Colonic mucosa (tissue), 4 donors: Measurements from ENCODE around the gene CAMK1D. TPM values are rescaled to one million over a fixed set of nuclear protein-coding genes. Genes with fewer than 3 reads are reported as not detected.

ENCODE experiments used
- DNase-seq: peaks from one replicate; pipeline ENCODE4 v3.0.0-alpha.2; 2020
- H3K27ac ChIP-seq: fragments of 200-600 bp; one replicate; pipeline ENCODE4 v1.8.0; 2021
- H3K27me3 ChIP-seq: fragments of 200-600 bp; one replicate; pipeline ENCODE4 v1.8.0; 2021
- H3K36me3 ChIP-seq: fragments of 200-600 bp; one replicate; pipeline ENCODE4 v1.8.0; 2021
- H3K4me1 ChIP-seq: fragments of 200-600 bp; one replicate; pipeline ENCODE4 v1.8.0; 2021; ENCODE audit warnings: mild to moderate bottlenecking
- H3K4me3 ChIP-seq: fragments of 200-600 bp; one replicate; pipeline ENCODE4 v1.8.0; 2021
- H3K9ac ChIP-seq, 2 donors: one replicate each; pipeline ENCODE4 v1.7.0; 2013; ENCODE audit warnings: control low read depth in 2 of 2, low read depth in 2 of 2, low read length in 2 of 2
- H3K9me3 ChIP-seq: fragments of 200-600 bp; one replicate; pipeline ENCODE4 v1.8.0; 2021
- intact Hi-C: fragments of 100-400 bp; cut with DNase I; formaldehyde crosslinking; loops from one replicate; pipeline ENCODE4 v1.14.1; 2022
- total RNA-seq, 2 donors: library from RNA; stranded (reverse); fragmentation: NEBNext Ultra II Directional in 1 of 2; extraction: Animal tissue kit (Norgen Biotek cat#: 25700) in 1 of 2; gene quantifications; one replicate each; pipeline ENCODE4 v1.2.1, GENCODE V29; 2021
- TF ChIP-seq, protein P1 (sequence below): fragments of 200-600 bp; IDR thresholded peaks from one replicate; pipeline ENCODE4 v1.8.0; 2022; ENCODE audit warnings: antibody characterized with exemption, mild to moderate bottlenecking
- donor health status: healthy.
- donor health status: DM: no; HTN: no; CAD: no.
- donor health status: DM: no; HTN: no; CAD: no.

The CAMK1D gene
- total RNA-seq, 2 donors from 2014 or later, result 21.3 to 29.7 TPM

DNA sequence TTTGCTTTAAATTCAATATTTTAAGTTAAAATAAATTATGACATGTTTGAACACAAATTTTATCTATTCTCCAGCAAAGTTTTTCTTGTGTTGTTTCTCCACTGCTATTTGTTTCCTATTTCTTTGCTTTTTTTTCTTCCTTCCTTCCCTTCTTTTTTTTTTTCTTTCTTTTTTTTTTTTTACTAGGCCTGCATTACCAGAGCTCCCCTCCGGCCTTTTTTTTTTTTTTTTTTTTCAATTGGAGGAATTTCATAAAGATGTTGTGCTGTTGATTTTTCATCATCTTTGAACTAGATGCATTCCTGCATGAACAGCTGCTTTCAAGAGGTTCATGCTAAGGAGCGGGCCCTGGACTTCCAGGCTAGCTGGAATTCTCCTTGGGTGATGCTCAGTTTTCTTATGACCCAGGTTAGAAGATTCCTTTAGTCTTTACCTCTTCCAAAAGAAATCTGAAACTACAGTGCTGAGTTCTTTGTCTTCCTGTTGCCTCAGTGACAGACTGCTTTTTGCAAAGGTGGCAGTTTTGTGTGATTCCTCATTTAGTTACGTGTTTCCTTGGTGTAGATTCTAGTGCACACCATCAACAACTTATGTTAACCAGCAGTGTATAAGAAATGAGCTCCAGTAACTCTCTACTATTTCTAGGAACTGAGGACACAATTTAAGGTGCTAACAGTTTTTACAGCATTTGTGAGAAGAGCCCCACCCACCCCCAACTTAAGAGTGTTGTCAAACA is 4.8 kb upstream of the CAMK1D start:
- TF ChIP-seq, protein P1, sequence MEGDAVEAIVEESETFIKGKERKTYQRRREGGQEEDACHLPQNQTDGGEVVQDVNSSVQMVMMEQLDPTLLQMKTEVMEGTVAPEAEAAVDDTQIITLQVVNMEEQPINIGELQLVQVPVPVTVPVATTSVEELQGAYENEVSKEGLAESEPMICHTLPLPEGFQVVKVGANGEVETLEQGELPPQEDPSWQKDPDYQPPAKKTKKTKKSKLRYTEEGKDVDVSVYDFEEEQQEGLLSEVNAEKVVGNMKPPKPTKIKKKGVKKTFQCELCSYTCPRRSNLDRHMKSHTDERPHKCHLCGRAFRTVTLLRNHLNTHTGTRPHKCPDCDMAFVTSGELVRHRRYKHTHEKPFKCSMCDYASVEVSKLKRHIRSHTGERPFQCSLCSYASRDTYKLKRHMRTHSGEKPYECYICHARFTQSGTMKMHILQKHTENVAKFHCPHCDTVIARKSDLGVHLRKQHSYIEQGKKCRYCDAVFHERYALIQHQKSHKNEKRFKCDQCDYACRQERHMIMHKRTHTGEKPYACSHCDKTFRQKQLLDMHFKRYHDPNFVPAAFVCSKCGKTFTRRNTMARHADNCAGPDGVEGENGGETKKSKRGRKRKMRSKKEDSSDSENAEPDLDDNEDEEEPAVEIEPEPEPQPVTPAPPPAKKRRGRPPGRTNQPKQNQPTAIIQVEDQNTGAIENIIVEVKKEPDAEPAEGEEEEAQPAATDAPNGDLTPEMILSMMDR, result no peak
- H3K4me3 ChIP-seq, result no peak overlapping the region
- no peaks in the 10 kb centered on the region for H3K9me3 ChIP-seq
- H3K9ac ChIP-seq, result no peak overlapping the region
- H3K27ac ChIP-seq, result no peak overlapping the region
- intact Hi-C loops, result loop anchor here (10.0 kb wide), 1 partner anchor 70 kb away; no protein-coding TSS in a partner anchor
- peaks cover 7% of the 10 kb centered on the region for H3K4me1 ChIP-seq
- H3K36me3 ChIP-seq, result no peaks in the 10 kb centered on the region
- no peak for DNase-seq
- no peaks in the 10 kb centered on the region for H3K27me3 ChIP-seq

DNA sequence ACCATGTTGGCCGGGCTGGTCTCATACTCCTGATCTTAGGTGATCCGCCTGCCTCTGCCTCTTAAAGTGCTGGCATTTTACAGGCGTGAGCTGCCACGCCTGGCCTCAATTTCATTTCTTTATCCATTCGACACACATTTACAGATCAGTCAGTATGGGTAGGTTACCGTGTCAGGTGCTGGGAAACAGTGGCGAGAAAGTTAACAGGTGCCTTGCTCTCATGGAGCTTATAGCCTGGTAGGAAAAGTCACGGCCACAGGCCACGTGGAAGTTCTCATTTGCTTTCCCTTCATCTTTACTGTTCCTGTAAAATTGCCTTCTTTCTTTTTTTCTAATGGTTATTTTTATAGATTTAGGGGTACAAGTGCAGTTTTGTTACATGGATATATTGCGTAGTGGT is 2.6 kb upstream of the CAMK1D start:
- no peaks in the 10 kb centered on the region for H3K9me3 ChIP-seq
- no peak overlapping the region for H3K4me3 ChIP-seq
- no peak overlapping the region for H3K27ac ChIP-seq
- H3K36me3 ChIP-seq, result no peaks in the 10 kb centered on the region
- no peak for DNase-seq
- intact Hi-C loops, result loop anchor here (10.0 kb wide), 1 partner anchor 72 kb away; no protein-coding TSS in a partner anchor
- H3K27me3 ChIP-seq, result no peaks in the 10 kb centered on the region
- no peak overlapping the region for H3K9ac ChIP-seq
- H3K4me1 ChIP-seq, result peaks cover 7% of the 10 kb centered on the region
- TF ChIP-seq, protein P1, result no peak

DNA sequence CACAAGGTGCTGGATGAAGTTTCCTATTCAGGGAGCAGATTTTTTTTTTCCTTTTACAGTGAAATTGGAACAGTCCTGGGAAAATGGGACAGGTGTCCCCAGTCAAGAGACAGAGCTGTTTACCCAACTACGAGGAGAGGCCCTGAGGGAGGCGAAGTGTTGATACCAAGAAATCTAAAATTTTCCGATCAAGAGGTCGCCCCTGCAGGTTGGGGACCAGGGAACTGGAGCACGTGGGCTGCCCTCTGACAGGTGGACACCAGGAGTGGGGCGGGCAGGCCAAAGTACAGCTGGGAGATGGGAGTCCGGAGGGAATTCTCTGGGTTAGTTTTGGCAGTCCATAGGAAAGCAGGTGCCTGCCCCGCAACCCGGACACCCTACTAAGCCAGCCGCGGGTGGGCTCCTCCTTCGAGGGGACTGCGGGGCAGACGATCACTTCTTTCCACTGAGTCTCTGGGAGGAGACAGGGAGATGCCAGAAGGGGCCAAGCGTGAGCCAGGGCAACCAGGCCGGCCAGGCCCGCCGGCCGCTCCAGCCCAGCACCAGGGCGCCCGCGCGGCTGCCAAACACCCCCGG is 965 bp upstream of the CAMK1D start:
- Histone ChIP-seq H3K27ac (peak overlapping the region; percentile 71), H3K36me3 (no peaks in the 10 kb centered on the region), H3K27me3 (no peaks in the 10 kb centered on the region), H3K9ac (peak overlapping the region; percentile 39 to 55), H3K4me3 (peak overlapping the region; percentile 85), H3K9me3 (no peaks in the 10 kb centered on the region), H3K4me1 (peaks cover 7% of the 10 kb centered on the region)
- DNase-seq, result peak; percentile 50
- intact Hi-C loops, result loop anchor here (10.0 kb wide), 1 partner anchor 74 kb away; no protein-coding TSS in a partner anchor
- TF ChIP-seq, protein P1, result no peak

DNA sequence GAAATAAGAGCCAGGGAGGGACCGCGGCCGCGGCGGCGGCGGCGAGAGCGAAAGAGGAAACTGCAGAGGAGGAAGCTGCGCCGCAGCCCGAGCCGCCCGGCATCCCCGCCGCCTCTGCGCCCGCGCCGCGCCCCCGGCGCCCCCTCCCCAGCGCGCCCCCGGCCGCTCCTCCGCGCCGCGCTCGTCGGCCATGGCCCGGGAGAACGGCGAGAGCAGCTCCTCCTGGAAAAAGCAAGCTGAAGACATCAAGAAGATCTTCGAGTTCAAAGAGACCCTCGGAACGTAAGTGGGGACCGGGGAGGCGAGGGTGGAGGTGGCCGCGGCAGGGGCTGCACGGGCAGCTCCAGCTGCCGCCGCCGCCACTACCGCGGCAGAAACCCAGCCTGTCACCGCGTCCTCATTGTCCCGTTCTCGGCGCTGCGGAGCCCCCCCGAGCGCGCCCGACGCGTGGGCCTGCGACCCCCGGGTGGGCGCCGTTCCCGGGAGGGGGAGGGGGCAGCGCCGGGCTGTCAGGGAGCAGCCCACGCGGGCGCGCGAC is 351 bp downstream of the CAMK1D start:
- no peaks in the 10 kb centered on the region for H3K27me3 ChIP-seq
- no peak for DNase-seq
- intact Hi-C loops, result loop anchor here (10.0 kb wide), 2 partner anchors 75 to 85 kb away; no protein-coding TSS in a partner anchor
- peak overlapping the region; percentile 85 for H3K4me3 ChIP-seq
- peak overlapping the region; percentile 71 for H3K27ac ChIP-seq
- H3K9me3 ChIP-seq, result no peaks in the 10 kb centered on the region
- no peaks in the 10 kb centered on the region for H3K36me3 ChIP-seq
- TF ChIP-seq, protein P1, result no peak
- peak overlapping the region; percentile 48 to 99 for H3K9ac ChIP-seq
- H3K4me1 ChIP-seq, result peaks cover 7% of the 10 kb centered on the region

DNA sequence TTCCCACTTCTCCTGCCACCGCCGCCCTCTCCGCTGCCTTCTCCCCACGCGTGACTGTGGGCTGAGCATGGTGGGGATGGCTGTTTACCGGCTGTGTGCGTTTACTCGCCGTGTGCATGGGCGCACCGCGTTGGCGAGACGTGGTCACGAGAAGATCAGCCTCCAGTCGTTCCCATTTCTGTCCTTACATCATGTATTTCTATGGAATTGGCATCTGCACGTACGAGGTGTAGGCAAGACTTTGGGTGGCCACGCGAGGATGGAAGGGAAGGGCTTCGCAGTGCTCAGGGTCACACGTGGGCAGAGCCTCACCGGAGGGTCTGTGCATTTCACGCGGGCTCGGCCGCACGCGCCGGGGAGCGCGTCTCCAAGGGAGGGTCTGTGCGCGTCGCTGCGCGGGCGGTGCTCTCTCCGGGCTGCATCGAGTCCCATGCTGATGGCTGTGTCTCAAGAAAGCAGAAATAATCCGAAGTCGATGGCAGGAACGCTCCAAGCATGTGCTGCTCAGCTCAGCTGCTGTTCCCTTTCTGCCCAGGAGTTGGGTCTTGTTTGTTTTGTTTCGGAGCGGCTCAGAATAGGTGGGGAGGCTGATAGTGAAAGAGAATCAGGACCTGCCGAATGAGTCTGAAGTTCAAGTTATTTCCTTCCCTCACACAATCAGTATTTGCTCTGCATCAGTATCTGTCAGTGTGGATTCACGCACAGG is 973 bp downstream of the CAMK1D start:
- TF ChIP-seq, protein P1, result no peak
- intact Hi-C loops, result loop anchor here (10.0 kb wide), 1 partner anchor 84 kb away; no protein-coding TSS in a partner anchor

More for the DNA sequence above, 973 bp downstream of the CAMK1D start:
- Histone ChIP-seq H3K27me3 (no peaks in the 10 kb centered on the region), H3K9ac (peak overlapping the region; percentile 48 to 99), H3K4me1 (peaks cover 7% of the 10 kb centered on the region), H3K36me3 (no peaks in the 10 kb centered on the region), H3K4me3 (peak overlapping the region; percentile 85), H3K27ac (peak overlapping the region; percentile 71), H3K9me3 (no peaks in the 10 kb centered on the region)
- DNase-seq, result peak; percentile 70
